ENCODE measurements around the gene KDELR1. TPM values are rescaled to one million over a fixed set of nuclear protein-coding genes. Genes with fewer than 3 reads are reported as not detected.
A peak's percentile ranks its signal among the peaks of the same experiment; 100 is the strongest.

KDELR1 gene
- total RNA-seq, 1 experiment from 2014 or later = 198 TPM

DNA sequence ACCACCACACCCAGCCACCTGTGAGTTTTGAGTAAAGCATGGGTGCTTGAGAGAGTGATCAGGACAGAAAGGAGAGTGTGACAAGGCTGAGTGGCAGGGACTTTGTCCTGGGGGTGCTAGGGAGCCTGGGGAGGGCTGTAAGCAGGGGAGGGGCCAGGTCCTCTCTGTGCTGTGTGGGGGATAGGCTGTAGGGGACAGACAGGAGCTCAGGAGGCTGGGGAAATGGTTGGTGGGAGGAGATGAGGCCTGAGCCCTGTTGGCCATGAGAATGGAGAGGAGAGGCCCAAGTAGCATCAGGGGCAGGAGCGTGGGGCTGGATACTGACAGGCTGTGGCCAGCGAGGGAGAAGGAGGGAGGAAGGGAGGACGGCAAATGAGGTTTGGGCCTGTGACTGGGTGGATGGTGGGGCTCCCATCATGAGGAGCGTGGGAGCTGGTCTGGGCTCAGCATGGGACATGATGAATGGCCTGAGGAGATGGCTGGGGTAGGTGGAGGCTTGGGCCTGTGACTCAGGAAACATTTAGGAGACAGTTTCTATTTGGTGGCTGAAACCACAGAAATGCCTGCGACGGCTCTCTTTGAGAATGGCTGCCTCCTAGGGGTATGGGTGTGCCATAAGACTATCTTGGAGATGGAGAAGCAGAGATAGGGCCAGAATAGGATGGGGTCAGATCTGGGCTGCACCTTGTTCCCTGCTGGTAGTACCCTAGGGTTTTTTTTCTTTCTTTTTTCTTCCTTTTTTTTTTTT, 27.1 kb upstream of the KDELR1 start:
- WGBS (ENCODE audit: extremely low coverage, insufficient read length, low lambda C conversion rate) = no CpG with 5 or more reads among the region's 6 CpGs
- Mint-ChIP-seq H3K27me3 (ENCODE audit: low read depth) (no peaks in the 10 kb centered on the region), H3K4me1 (peaks cover 22 to 33% of the 10 kb centered on the region in 2 experiments), H3K4me3 (peak overlapping the region in 1 of 2 experiments; percentile 69; a peak in 3 of 5 replicates), H3K36me3 (ENCODE audit: insufficient read depth in 1 of 3, low read depth in 3 of 3) (peaks cover 0 to 20% (median 12%) of the 10 kb centered on the region in 3 experiments; a peak in 5 of 7 replicates), H3K9me3 (no peaks in the 10 kb centered on the region), H3K27ac (peak overlapping the region in 2 of 3 experiments; percentile 74 to 90; a peak in 5 of 7 replicates)
- H3K9me3 ChIP-seq (ENCODE audit: control insufficient read depth, low read depth, low read length) = no peaks in the 10 kb centered on the region
- no peak overlapping the region for H2BK15ac ChIP-seq (ENCODE audit: low read depth, low read length)
- peaks cover 3% of the 10 kb centered on the region for H4K20me1 ChIP-seq (ENCODE audit: control insufficient read depth, insufficient read depth, insufficient read length)
- no peaks in the 10 kb centered on the region for H3K79me1 ChIP-seq (ENCODE audit: insufficient read depth, low read depth, low read length, poor library complexity, severe bottlenecking)
- TF ChIP-seq, protein P1, sequence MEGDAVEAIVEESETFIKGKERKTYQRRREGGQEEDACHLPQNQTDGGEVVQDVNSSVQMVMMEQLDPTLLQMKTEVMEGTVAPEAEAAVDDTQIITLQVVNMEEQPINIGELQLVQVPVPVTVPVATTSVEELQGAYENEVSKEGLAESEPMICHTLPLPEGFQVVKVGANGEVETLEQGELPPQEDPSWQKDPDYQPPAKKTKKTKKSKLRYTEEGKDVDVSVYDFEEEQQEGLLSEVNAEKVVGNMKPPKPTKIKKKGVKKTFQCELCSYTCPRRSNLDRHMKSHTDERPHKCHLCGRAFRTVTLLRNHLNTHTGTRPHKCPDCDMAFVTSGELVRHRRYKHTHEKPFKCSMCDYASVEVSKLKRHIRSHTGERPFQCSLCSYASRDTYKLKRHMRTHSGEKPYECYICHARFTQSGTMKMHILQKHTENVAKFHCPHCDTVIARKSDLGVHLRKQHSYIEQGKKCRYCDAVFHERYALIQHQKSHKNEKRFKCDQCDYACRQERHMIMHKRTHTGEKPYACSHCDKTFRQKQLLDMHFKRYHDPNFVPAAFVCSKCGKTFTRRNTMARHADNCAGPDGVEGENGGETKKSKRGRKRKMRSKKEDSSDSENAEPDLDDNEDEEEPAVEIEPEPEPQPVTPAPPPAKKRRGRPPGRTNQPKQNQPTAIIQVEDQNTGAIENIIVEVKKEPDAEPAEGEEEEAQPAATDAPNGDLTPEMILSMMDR (conservative IDR thresholded peaks at IDR 0.05) = peak; percentile 27; the same call in 1 of the 3 replicates
- DNase-seq = peak; percentile 41
- no peak overlapping the region for H3K18ac ChIP-seq (ENCODE audit: insufficient read length, low read depth, low read length)
- H3K27ac ChIP-seq (ENCODE audit: insufficient read length, low read depth, low read length) = no peak overlapping the region
- H3K79me2 ChIP-seq (ENCODE audit: insufficient read depth, low read length) = no peaks in the 10 kb centered on the region
- H3K14ac ChIP-seq (ENCODE audit: insufficient read depth, low read length) = no peak overlapping the region; the same call in 1 of the 2 replicates
- H4K8ac ChIP-seq (replicated peaks; ENCODE audit: insufficient read length, low read depth, low read length) = no peak overlapping the region
- no peak overlapping the region for H3K56ac ChIP-seq (ENCODE audit: insufficient read length, low read depth, low read length)
- H2BK12ac ChIP-seq (ENCODE audit: insufficient read length, low read depth, low read length) = no peak overlapping the region
- no peak overlapping the region for H2AK5ac ChIP-seq (ENCODE audit: insufficient read length, low read length)
- H2BK20ac ChIP-seq (ENCODE audit: low read depth, low read length, poor library complexity, severe bottlenecking) = no peak overlapping the region
- H3K23ac ChIP-seq (ENCODE audit: insufficient read length, low read depth, low read length) = no peak overlapping the region
- no peak overlapping the region for H4K91ac ChIP-seq (ENCODE audit: insufficient read length, low read depth, low read length)
- no peaks in the 10 kb centered on the region for H3K23me2 ChIP-seq (ENCODE audit: insufficient read length, low read depth, low read length, poor library complexity, severe bottlenecking)
- no peak overlapping the region for H3K9ac ChIP-seq (ENCODE audit: extremely low read depth, insufficient read length, low read length)
- H3K4ac ChIP-seq (ENCODE audit: low read depth, low read length) = no peak overlapping the region
- H2BK5ac ChIP-seq (ENCODE audit: insufficient read length, low read length) = no peak overlapping the region
- H4K5ac ChIP-seq (ENCODE audit: insufficient read length, low read depth, low read length) = no peak overlapping the region
- no peak overlapping the region for H2BK120ac ChIP-seq (ENCODE audit: low read depth, low read length, poor library complexity, severe bottlenecking)
- no peak overlapping the region for H3T11ph ChIP-seq (ENCODE audit: low read length)
- no peak overlapping the region for H3K4me2 ChIP-seq (ENCODE audit: insufficient read depth, insufficient read length, low read length)
- no peak overlapping the region for H2AFZ ChIP-seq (ENCODE audit: low read length)
- no peaks in the 10 kb centered on the region for H3K27me3 ChIP-seq (ENCODE audit: insufficient read depth, low read length)
- peaks cover 3% of the 10 kb centered on the region; the same call in 1 of the 2 replicates for H3K4me1 ChIP-seq (ENCODE audit: insufficient read depth, low read length)
